A549 (cell line): ENCODE data around the gene SOX6. TPM values are rescaled to one million over a fixed set of nuclear protein-coding genes. Genes with fewer than 3 reads are reported as not detected.

Experiments used
- ATAC-seq, 2 experiments: fragments of 200-7000 bp in 1 of 2; fragments of >200 bp in 1 of 2; cut with Nextera tagmentation in 1 of 2; cut with Tn5 transposase in 1 of 2; 3 replicates each; pipeline versions ENCODE4 v1.8.0 to v1.9.1; 2018 to 2020; ENCODE audit warnings: mild to moderate bottlenecking in 1 of 2, moderate library complexity in 1 of 2
- CTCF ChIA-PET: fragments of 300-600 bp; sonication (Branson Sonifier 250); formaldehyde crosslinking; extraction: SDS; loops from one replicate; lab custom pipeline; 2021; ENCODE audit warnings: antibody characterized with exemption, inconsistent platforms; lab: Yijun Ruan, JAX
- POLR2A ChIA-PET: fragments of 350-600 bp; formaldehyde crosslinking; extraction: SDS; loops from one replicate; lab custom pipeline; 2021; ENCODE audit warnings: antibody characterized with exemption, inconsistent platforms; lab: Yijun Ruan, JAX
- DNase-seq, 2 experiments: peaks; one replicate each; pipeline versions ENCODE4 v3.0.0 to v3.0.0-alpha.2; 2011 to 2016; ENCODE audit warnings: low read depth in 1 of 2, low spot score in 1 of 2
- FAIRE-seq: peaks from 2 replicates; lab custom pipeline; 2011; peaks lifted over from hg19 to GRCh38; lab: Jason Lieb, UNC
- H3K27ac ChIP-seq, 2 experiments: fragments of >200 bp; sonication (Bioruptor Twin); formaldehyde crosslinking; 3 replicates each; pipeline ENCODE4 v1.5.1; 2016 to 2017
- H3K4me1 ChIP-seq: fragments of >200 bp; sonication (Bioruptor Twin); formaldehyde crosslinking; 3 replicates; pipeline ENCODE4 v1.6.1; 2016
- H3K4me2 ChIP-seq: fragments of >200 bp; sonication (Bioruptor Twin); formaldehyde crosslinking; 3 replicates; pipeline ENCODE4 v1.6.1; 2016
- H3K4me3 ChIP-seq: fragments of >200 bp; sonication (Bioruptor Twin); formaldehyde crosslinking; 3 replicates; pipeline ENCODE4 v1.5.1; 2016
- H3K9me3 ChIP-seq: fragments of >200 bp; sonication (Bioruptor Twin); formaldehyde crosslinking; 3 replicates; pipeline ENCODE4 v1.6.1; 2016
- ATOH8 ChIP-seq: fragments of 250-450 bp; sonication (Bioruptor Pico); IDR thresholded peaks from 2 replicates; pipeline ENCODE4 v1.5.0; 2020; ENCODE audit warnings: low read depth, mild to moderate bottlenecking, moderate library complexity
- BCL3 ChIP-seq: fragments of >200 bp; sonication (Bioruptor Twin); formaldehyde crosslinking; IDR thresholded peaks from 3 replicates; pipeline ENCODE4 v1.6.1; 2016
- BHLHE40 ChIP-seq: IDR thresholded peaks from 2 replicates; pipeline ENCODE4 v1.6.1; 2012; ENCODE audit warnings: low read depth, low read length, inconsistent platforms
- EHF ChIP-seq: fragments of 250-450 bp; sonication (Bioruptor Pico); IDR thresholded peaks from 2 replicates; pipeline ENCODE4 v1.5.0; 2020; ENCODE audit warnings: mild to moderate bottlenecking
- EHMT2 ChIP-seq: fragments of 200-600 bp; sonication (generic); IDR thresholded peaks from 2 replicates; pipeline ENCODE4 v1.6.1; 2016; ENCODE audit warnings: antibody characterized with exemption, low read depth, mild to moderate bottlenecking, moderate library complexity
- ELK1 ChIP-seq: fragments of 150-350 bp; IDR thresholded peaks from 2 replicates; pipeline ENCODE4 v1.6.1; 2014; ENCODE audit warnings: low read depth, mild to moderate bottlenecking, low read length
- FOXS1 ChIP-seq: fragments of 250-450 bp; sonication (Bioruptor Pico); IDR thresholded peaks from 2 replicates; pipeline ENCODE4 v1.5.0; 2020; ENCODE audit warnings: mild to moderate bottlenecking, moderate library complexity
- GATA3 ChIP-seq: IDR thresholded peaks from 2 replicates; pipeline ENCODE4 v1.6.1; 2012; ENCODE audit warnings: borderline replicate concordance
- HDAC2 ChIP-seq: fragments of 200-600 bp; sonication (generic); IDR thresholded peaks from 2 replicates; pipeline ENCODE4 v1.6.1; 2016
- HOXB5 ChIP-seq: fragments of 250-450 bp; sonication (Bioruptor Pico); IDR thresholded peaks from 2 replicates; pipeline ENCODE4 v1.5.0; 2020; ENCODE audit warnings: mild to moderate bottlenecking, moderate library complexity
- KDM1A ChIP-seq: fragments of 200-600 bp; sonication (generic); IDR thresholded peaks from 2 replicates; pipeline ENCODE4 v1.6.1; 2016; ENCODE audit warnings: low read depth, mild to moderate bottlenecking
- MAFK ChIP-seq: fragments of 450-650 bp; IDR thresholded peaks from 2 replicates; pipeline ENCODE4 v1.6.1; 2014; ENCODE audit not compliant: partially characterized antibody
- MAX ChIP-seq: IDR thresholded peaks from 2 replicates; pipeline ENCODE4 v1.6.1; 2012
- MAZ ChIP-seq: fragments of 150-350 bp; IDR thresholded peaks from 2 replicates; pipeline ENCODE4 v1.6.1; 2014; ENCODE audit warnings: antibody characterized with exemption, low read depth, low read length, borderline replicate concordance
- MYC ChIP-seq: IDR thresholded peaks from 2 replicates; pipeline ENCODE4 v1.6.1; 2012; ENCODE audit warnings: mild to moderate bottlenecking, inconsistent platforms, low read length, improper control_type of control experiment, borderline replicate concordance
- NR3C1 ChIP-seq: fragments of >200 bp; sonication (Bioruptor Twin); formaldehyde crosslinking; IDR thresholded peaks from 3 replicates; pipeline ENCODE4 v1.6.1; 2017
- PHF8 ChIP-seq: fragments of 200-600 bp; sonication (generic); IDR thresholded peaks from 2 replicates; pipeline ENCODE4 v1.6.1; 2016; ENCODE audit warnings: low read depth, mild to moderate bottlenecking, antibody characterized with exemption, moderate library complexity, borderline replicate concordance
- POLR2AphosphoS2 ChIP-seq: conservative IDR thresholded peaks from 2 replicates; pipeline ENCODE4 v1.6.1; 2012; ENCODE audit warnings: low read length, improper control_type of control experiment, inconsistent platforms
- RAD21 ChIP-seq, 2 experiments: fragments of >200 bp in 1 of 2; sonication (Bioruptor Twin) in 1 of 2; formaldehyde crosslinking in 1 of 2; IDR thresholded peaks in 1 of 2; conservative IDR thresholded peaks in 1 of 2; 2 replicates in 1 of 2; 3 replicates in 1 of 2; pipeline ENCODE4 v1.6.1; 2012 to 2018; ENCODE audit warnings: inconsistent platforms in 1 of 2
- REST ChIP-seq: fragments of 200-600 bp; sonication (generic); IDR thresholded peaks from 2 replicates; pipeline ENCODE4 v1.6.1; 2016; ENCODE audit warnings: antibody characterized with exemption, mild to moderate bottlenecking, moderate library complexity
- RNF2 ChIP-seq: fragments of 200-600 bp; sonication (generic); IDR thresholded peaks from 2 replicates; pipeline ENCODE4 v1.6.1; 2016; ENCODE audit warnings: low read depth, mild to moderate bottlenecking, antibody characterized with exemption, moderate library complexity, borderline replicate concordance
- SMC3 ChIP-seq: fragments of >200 bp; sonication (Bioruptor Twin); formaldehyde crosslinking; IDR thresholded peaks from 3 replicates; pipeline ENCODE4 v1.6.1; 2018; ENCODE audit warnings: inconsistent platforms
- TFCP2L1 ChIP-seq: fragments of 250-450 bp; sonication (Bioruptor Pico); IDR thresholded peaks from 2 replicates; pipeline ENCODE4 v1.5.0; 2021; ENCODE audit warnings: mild to moderate bottlenecking
- WGBS: methylation state at CpG from one replicate; pipeline ENCODE4 v1.1.6; 2017; ENCODE audit errors: missing lambda C conversion rate; 5-methylcytosine and 5-hydroxymethylcytosine counted together
- polyA plus RNA-seq, 4 experiments: library from polyadenylated mRNA; depleted of rRNA in 3 of 4; stranded (reverse); fragments of >200 nt; fragmentation: RNase III in 1 of 4; extraction: RNeasy Plus Mini Kit Qiagen cat#74134 plus additional on column Dnase treatment in 1 of 4; gene quantifications; 2 replicates in 3 of 4; 3 replicates in 1 of 4; pipeline ENCODE4 v1.2.3, GENCODE V29; 2011 to 2017

SOX6 gene
- polyA plus RNA-seq, 2 of the 4 experiments (the other 2 are of a cell fraction), result 0.18 TPM; not detected in 1

GRCh38 chr11:16289541-16289940 lies 66.8 kb downstream of the SOX6 start (continued):
- TF ChIP-seq REST (no peak), MAX (no peak), TFCP2L1 (CRISPR knock-in tag) (no peak), RNF2 (no peak), EHMT2 (no peak), BHLHE40 (no peak), EHF (CRISPR knock-in tag) (no peak), POLR2AphosphoS2 (no peak)
- TF ChIP-seq, all 56 proteins: peak for 0

GRCh38 chr11:16287630-16288280 lies 68.6 kb downstream of the SOX6 start:
- no peaks in the 10 kb centered on the region for H3K9me3 ChIP-seq
- FAIRE-seq (no peak), DNase-seq (no peak), ATAC-seq (no peak)
- POLR2A ChIA-PET, result no interaction called here
- no peak overlapping the region for H3K4me3 ChIP-seq
- no peaks in the 10 kb centered on the region for H3K4me1 ChIP-seq
- H3K4me2 ChIP-seq, result no peak overlapping the region
- WGBS, result 57% methylated on average over 3 of the region's 3 CpGs
- H3K27ac ChIP-seq, result no peak overlapping the region
- CTCF ChIA-PET, result interaction anchor here (0.6 kb wide), 1 partner anchor 1600 kb away, joined by 3 read pairs; no protein-coding TSS in a partner anchor
- TF ChIP-seq NR3C1 (no peak), RAD21 (conservative IDR thresholded peaks at IDR 0.05 in 1 of 2, IDR thresholded peaks at IDR 0.05 in 1 of 2) (no peak), BHLHE40 (no peak), EHMT2 (no peak), BCL3 (no peak), HDAC2 (no peak), RNF2 (no peak), MYC (no peak), SMC3 (no peak), MAZ (no peak), HOXB5 (CRISPR knock-in tag) (no peak), ELK1 (no peak)

- DNase-seq (no peak), FAIRE-seq (no peak), ATAC-seq (no peak)
- POLR2A ChIA-PET, result no interaction called here
- CTCF ChIA-PET, result no interaction called here
- H3K4me3 ChIP-seq, result no peak overlapping the region
- H3K4me1 ChIP-seq, result no peaks in the 10 kb centered on the region
- no peak overlapping the region for H3K27ac ChIP-seq
- H3K9me3 ChIP-seq, result no peaks in the 10 kb centered on the region
- 17% methylated on average over 3 of the region's 3 CpGs for WGBS
- H3K4me2 ChIP-seq, result no peak overlapping the region
- no peak for TF ChIP-seq MAFK
- TF ChIP-seq MYC, result no peak
- TF ChIP-seq HOXB5 (CRISPR knock-in tag), result no peak
- no peak for TF ChIP-seq ATOH8 (CRISPR knock-in tag)
- TF ChIP-seq KDM1A, result no peak
- no peak for TF ChIP-seq GATA3
- TF ChIP-seq FOXS1 (CRISPR knock-in tag), result no peak
- no peak for TF ChIP-seq PHF8
These were observed 70.3 kb downstream of the SOX6 start for GRCh38 chr11:16286095-16286494.
